ENCODE measurements around the gene ATP6V1B1. TPM values are rescaled to one million over a fixed set of nuclear protein-coding genes. Genes with fewer than 3 reads are reported as not detected.
"Not testable (repeated sequence)": the region's sequence is repeated elsewhere in the genome, so short reads cannot be mapped to it uniquely, and the experiment has no call there.

ATP6V1B1 gene
- polyA plus RNA-seq, 1 donor (not counting 4 experiments of a cell fraction or from before 2014, with no cell fraction given): not detected

- dilution Hi-C loops (cut with MboI; ENCODE audit: extremely low pct_ligation_motif_present, low sequenced_read_pairs): no loop called here
- Histone ChIP-seq H3K9me1 (ENCODE audit: control insufficient read depth, extremely low read depth, insufficient read depth, low read length) (no peaks in the 10 kb centered on the region), H3K9ac (ENCODE audit: control insufficient read depth, extremely low read depth, insufficient read depth, low read length) (no peak overlapping the region), H3K4me1 (ENCODE audit: control insufficient read depth, extremely low read depth, insufficient read depth, low read length) (peaks cover 7% of the 10 kb centered on the region), H3K9me3 (ENCODE audit: control insufficient read depth, low read depth, low read length) (no peaks in the 10 kb centered on the region), H3K27ac (ENCODE audit: control insufficient read depth, insufficient read depth, low read length) (no peak overlapping the region), H3K27me3 (ENCODE audit: control insufficient read depth, extremely low read depth, insufficient read depth, low read length) (no peaks in the 10 kb centered on the region), H3K4me2 (ENCODE audit: control insufficient read depth, extremely low read depth, insufficient read depth, low read depth, low read length) (no peak overlapping the region), H3K36me3 (ENCODE audit: control insufficient read depth in 2 of 2, extremely low read depth in 1 of 2, insufficient read depth in 2 of 2, low read length in 2 of 2) (no peaks in the 10 kb centered on the region), H3K4me3 (ENCODE audit: control insufficient read depth in 2 of 3, extremely low read depth in 1 of 3, insufficient read depth in 2 of 3, low read depth in 1 of 3, low read length in 3 of 3) (no peak overlapping the region), H3K79me2 (ENCODE audit: control insufficient read depth, insufficient read depth, low read length) (peaks cover 2% of the 10 kb centered on the region), H4K20me1 (ENCODE audit: control insufficient read depth, extremely low read depth, insufficient read depth, low read length) (no peaks in the 10 kb centered on the region), H2AFZ (ENCODE audit: control insufficient read depth, low read length) (no peak overlapping the region)
- DNase-seq (ENCODE audit: low read depth, low spot score) (no peak), FAIRE-seq (no peak)
- TF ChIP-seq CTCF (optimal IDR thresholded peaks at IDR 0.05 in 1 of 3, IDR thresholded peaks at IDR 0.05 in 1 of 3, conservative IDR thresholded peaks at IDR 0.05 in 1 of 3; ENCODE audit: extremely low read depth in 1 of 3, insufficient read depth in 2 of 3, low read length in 3 of 3): no peak
- TF ChIP-seq EZH2 (IDR thresholded peaks at IDR 0.05; ENCODE audit: low read length): no peak
Measured at GRCh38 chr2:70999362-70999761, 63.7 kb downstream of the ATP6V1B1 start.

GRCh38 chr2:70999931-71000330, 64.2 kb downstream of the ATP6V1B1 start:
- DNase-seq (ENCODE audit: low read depth, low spot score); dilution Hi-C loops (cut with MboI; ENCODE audit: extremely low pct_ligation_motif_present, low sequenced_read_pairs): not testable (repeated sequence)

More at GRCh38 chr2:70999931-71000330, 64.2 kb downstream of the ATP6V1B1 start:
- H3K4me1 ChIP-seq (ENCODE audit: control insufficient read depth, extremely low read depth, insufficient read depth, low read length); H2AFZ ChIP-seq (ENCODE audit: control insufficient read depth, low read length); FAIRE-seq; H3K79me2 ChIP-seq (ENCODE audit: control insufficient read depth, insufficient read depth, low read length); H3K27ac ChIP-seq (ENCODE audit: control insufficient read depth, insufficient read depth, low read length); H3K4me3 ChIP-seq (ENCODE audit: control insufficient read depth in 2 of 3, extremely low read depth in 1 of 3, insufficient read depth in 2 of 3, low read depth in 1 of 3, low read length in 3 of 3); H3K4me2 ChIP-seq (ENCODE audit: control insufficient read depth, extremely low read depth, insufficient read depth, low read depth, low read length); H4K20me1 ChIP-seq (ENCODE audit: control insufficient read depth, extremely low read depth, insufficient read depth, low read length); H3K36me3 ChIP-seq (ENCODE audit: control insufficient read depth in 2 of 2, extremely low read depth in 1 of 2, insufficient read depth in 2 of 2, low read length in 2 of 2); H3K9me3 ChIP-seq (ENCODE audit: control insufficient read depth, low read depth, low read length); H3K9me1 ChIP-seq (ENCODE audit: control insufficient read depth, extremely low read depth, insufficient read depth, low read length); H3K9ac ChIP-seq (ENCODE audit: control insufficient read depth, extremely low read depth, insufficient read depth, low read length); H3K27me3 ChIP-seq (ENCODE audit: control insufficient read depth, extremely low read depth, insufficient read depth, low read length): not testable (repeated sequence)

Measured in keratinocyte (primary cell).